PC-9 (cell line): ENCODE measurements around the gene ZNF652. TPM values are rescaled to one million over a fixed set of nuclear protein-coding genes. Genes with fewer than 3 reads are reported as not detected.

Experiments
- BruUV-seq: library from RNA; stranded (reverse); fragments of 400-500 nt; replicated peaks from 2 replicates; lab custom pipeline; 2021; lab: Mats Ljungman, UMichigan
- CTCF ChIA-PET: fragments of 300-600 bp; sonication (Branson Sonifier 250); formaldehyde crosslinking; loops from one replicate; lab custom pipeline; 2022; ENCODE audit warnings: antibody characterized with exemption; lab: Charles Lee
- POLR2A ChIA-PET: fragments of 300-600 bp; sonication (Branson Sonifier 250); formaldehyde crosslinking; loops from one replicate; lab custom pipeline; 2022; ENCODE audit warnings: antibody characterized with exemption; ENCODE audit not compliant: unreplicated experiment; lab: Charles Lee
- DNase-seq, 2 experiments: peaks; one replicate each; pipeline versions ENCODE4 v3.0.0 to v3.0.0-alpha.2; 2015 to 2022; ENCODE audit warnings: mixed read lengths in 1 of 2
- H2AFZ ChIP-seq: fragments of 200-600 bp; sonication (generic); 2 replicates; pipeline ENCODE4 v1.8.1; 2017; ENCODE audit warnings: antibody characterized with exemption
- H3F3A ChIP-seq: fragments of 200-600 bp; sonication (generic); 2 replicates; pipeline ENCODE4 v1.8.1; 2017; ENCODE audit warnings: antibody characterized with exemption, mild to moderate bottlenecking, low read depth; ENCODE audit not compliant: insufficient read depth
- H3K27ac ChIP-seq: fragments of 200-600 bp; sonication (generic); 2 replicates; pipeline ENCODE4 v1.6.1; 2016; ENCODE audit warnings: mixed run types
- H3K27me3 ChIP-seq: fragments of 200-600 bp; sonication (generic); 2 replicates; pipeline ENCODE4 v1.6.1; 2016; ENCODE audit warnings: low read depth, mixed run types; ENCODE audit not compliant: insufficient read depth
- H3K36me3 ChIP-seq: fragments of 200-600 bp; sonication (generic); 2 replicates; pipeline ENCODE4 v1.6.1; 2016; ENCODE audit warnings: low read depth, mixed run types
- H3K4me1 ChIP-seq: fragments of 200-600 bp; sonication (generic); replicated peaks from 2 replicates; pipeline ENCODE4 v1.6.1; 2016; ENCODE audit warnings: mixed run types; ENCODE audit not compliant: insufficient read depth
- H3K4me2 ChIP-seq: fragments of 200-600 bp; sonication (generic); 2 replicates; pipeline ENCODE4 v1.6.1; 2017; ENCODE audit warnings: mixed run types
- H3K4me3 ChIP-seq: fragments of 200-600 bp; sonication (generic); 2 replicates; pipeline ENCODE4 v1.6.1; 2016; ENCODE audit warnings: mixed run types
- H3K79me2 ChIP-seq: fragments of 200-600 bp; sonication (generic); 2 replicates; pipeline ENCODE4 v1.6.1; 2017; ENCODE audit warnings: low read depth, mixed run types
- H3K9me2 ChIP-seq: fragments of 200-600 bp; sonication (generic); 2 replicates; pipeline ENCODE4 v1.8.1; 2017; ENCODE audit warnings: mild to moderate bottlenecking; ENCODE audit not compliant: insufficient read depth
- H3K9me3 ChIP-seq: fragments of 200-600 bp; sonication (generic); 2 replicates; pipeline ENCODE4 v1.8.1; 2016; ENCODE audit warnings: low read depth; ENCODE audit not compliant: insufficient read depth
- H4K20me1 ChIP-seq: fragments of 200-600 bp; sonication (generic); 2 replicates; pipeline ENCODE4 v1.8.1; 2017; ENCODE audit not compliant: insufficient read depth
- EZH2 ChIP-seq: fragments of 200-600 bp; sonication (generic); IDR thresholded peaks from 2 replicates; pipeline ENCODE4 v1.8.0; 2017; ENCODE audit warnings: antibody characterized with exemption, low read depth
- intact Hi-C: fragments of 100-400 bp; cut with micrococcal nuclease; formaldehyde crosslinking; loops from one replicate; pipeline ENCODE4 v1.10.0; 2022; ENCODE audit not compliant: unreplicated experiment
- total RNA-seq: library from RNA; stranded (reverse); gene quantifications from 2 replicates; pipeline ENCODE4 v1.2.3, GENCODE V29; 2021
- TF ChIP-seq, protein P1 (sequence below): fragments of 200-600 bp; sonication (generic); conservative IDR thresholded peaks from 2 replicates; pipeline ENCODE4 v1.6.1; 2017; ENCODE audit warnings: mixed run types, antibody characterized with exemption, mild to moderate bottlenecking, moderate library complexity

Gene ZNF652
- total RNA-seq, 1 experiment from 2014 or later: 49.8 TPM

DNA sequence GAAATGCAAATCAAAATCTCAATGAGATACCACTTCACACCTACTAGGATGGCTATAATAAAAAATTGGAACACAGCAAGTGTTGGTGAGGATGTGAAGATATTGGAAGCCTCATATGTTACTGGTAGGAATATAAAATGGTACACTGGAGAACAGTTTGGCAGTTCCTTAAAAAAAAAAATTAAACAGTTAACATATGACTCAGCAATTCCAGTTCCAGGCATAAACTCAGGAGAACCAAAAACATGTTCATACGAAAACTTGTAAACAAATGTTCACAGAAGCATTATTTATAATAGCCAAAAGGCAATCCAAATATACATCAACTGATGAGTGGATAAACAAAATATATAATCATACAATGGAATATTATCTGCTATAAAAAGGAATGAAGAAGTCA is 28.2 kb downstream of the ZNF652 start:
- H3K9me2 ChIP-seq: no peaks in the 10 kb centered on the region
- no peak overlapping the region for H3K27ac ChIP-seq
- no peak overlapping the region for H3K4me2 ChIP-seq
- H3K4me1 ChIP-seq: 0 out of 2 replicates have a peak, but pooled peaks cover 4% of the 10 kb centered on the region
- TF ChIP-seq, protein P1, sequence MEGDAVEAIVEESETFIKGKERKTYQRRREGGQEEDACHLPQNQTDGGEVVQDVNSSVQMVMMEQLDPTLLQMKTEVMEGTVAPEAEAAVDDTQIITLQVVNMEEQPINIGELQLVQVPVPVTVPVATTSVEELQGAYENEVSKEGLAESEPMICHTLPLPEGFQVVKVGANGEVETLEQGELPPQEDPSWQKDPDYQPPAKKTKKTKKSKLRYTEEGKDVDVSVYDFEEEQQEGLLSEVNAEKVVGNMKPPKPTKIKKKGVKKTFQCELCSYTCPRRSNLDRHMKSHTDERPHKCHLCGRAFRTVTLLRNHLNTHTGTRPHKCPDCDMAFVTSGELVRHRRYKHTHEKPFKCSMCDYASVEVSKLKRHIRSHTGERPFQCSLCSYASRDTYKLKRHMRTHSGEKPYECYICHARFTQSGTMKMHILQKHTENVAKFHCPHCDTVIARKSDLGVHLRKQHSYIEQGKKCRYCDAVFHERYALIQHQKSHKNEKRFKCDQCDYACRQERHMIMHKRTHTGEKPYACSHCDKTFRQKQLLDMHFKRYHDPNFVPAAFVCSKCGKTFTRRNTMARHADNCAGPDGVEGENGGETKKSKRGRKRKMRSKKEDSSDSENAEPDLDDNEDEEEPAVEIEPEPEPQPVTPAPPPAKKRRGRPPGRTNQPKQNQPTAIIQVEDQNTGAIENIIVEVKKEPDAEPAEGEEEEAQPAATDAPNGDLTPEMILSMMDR: no peak
- TF ChIP-seq EZH2: no peak
- peaks cover 66% of the 10 kb centered on the region for H3K79me2 ChIP-seq
- no peaks in the 10 kb centered on the region; the same call in 1 of the 2 replicates for H3F3A ChIP-seq
- no peak for DNase-seq
- no peak overlapping the region for H3K4me3 ChIP-seq
- CTCF ChIA-PET: no interaction called here
- no peaks in the 10 kb centered on the region for H3K9me3 ChIP-seq
- intact Hi-C loops: no loop called here
- H2AFZ ChIP-seq: no peak overlapping the region
- no peaks in the 10 kb centered on the region for H3K36me3 ChIP-seq
- no peaks in the 10 kb centered on the region for H3K27me3 ChIP-seq
- BruUV-seq: no TSS peak
- H4K20me1 ChIP-seq: peaks cover 6% of the 10 kb centered on the region
- POLR2A ChIA-PET: no interaction called here

DNA sequence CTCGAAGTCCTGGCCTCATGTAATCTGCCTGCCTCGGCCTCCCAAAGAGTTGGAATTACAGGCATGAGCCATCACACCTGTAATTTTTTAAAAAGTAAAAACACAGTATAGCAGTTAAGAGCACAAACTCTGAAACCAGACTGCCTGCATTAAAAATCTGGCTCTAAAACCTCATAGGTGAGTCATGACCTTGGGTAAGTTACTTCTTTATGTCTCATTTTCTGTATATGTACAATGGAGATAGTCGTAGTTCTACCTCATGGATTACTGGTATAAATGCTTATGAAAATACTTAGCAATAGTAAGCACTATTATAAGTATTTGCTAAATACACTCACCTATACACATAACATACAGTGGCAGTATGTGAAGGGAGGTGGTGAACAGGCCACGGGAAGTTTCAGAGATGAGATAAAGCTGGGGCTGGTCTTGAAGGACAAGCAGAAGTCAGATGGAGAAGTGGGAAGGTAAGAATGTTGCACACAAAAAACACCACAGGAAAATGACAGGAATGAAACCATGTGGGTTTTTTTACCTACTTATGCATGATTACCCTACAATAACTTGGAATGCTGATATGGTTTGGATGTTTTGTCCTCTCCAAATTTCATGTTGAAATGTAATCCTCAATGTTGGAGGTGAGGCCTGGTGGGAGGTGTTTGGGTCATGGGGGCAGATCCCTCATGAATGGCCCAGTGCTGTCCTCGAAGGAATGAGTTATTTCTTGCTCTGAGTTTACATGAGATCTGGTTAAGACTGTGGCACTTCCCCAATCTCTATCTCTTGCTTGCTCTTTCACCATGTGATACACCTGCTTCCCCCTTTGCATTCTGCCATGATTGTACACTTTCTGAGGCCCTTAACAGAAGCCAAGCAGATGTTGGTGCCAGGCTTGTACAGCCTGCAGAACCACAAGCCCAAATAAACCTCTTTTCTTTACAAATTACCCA is 33.9 kb downstream of the ZNF652 start:
- TF ChIP-seq, protein P1: no peak
- no peak for TF ChIP-seq EZH2
- Histone ChIP-seq H3K4me2 (no peak overlapping the region), H3K79me2 (peaks cover 54% of the 10 kb centered on the region), H3K27me3 (no peaks in the 10 kb centered on the region), H3K27ac (no peak overlapping the region), H3K9me2 (no peaks in the 10 kb centered on the region), H2AFZ (no peak overlapping the region), H3K4me1 (no peaks in the 10 kb centered on the region), H3K36me3 (no peaks in the 10 kb centered on the region), H3K4me3 (no peak overlapping the region), H3F3A (no peaks in the 10 kb centered on the region; the same call in 1 of the 2 replicates), H4K20me1 (peaks cover 20% of the 10 kb centered on the region; the same call in 1 of the 2 replicates), H3K9me3 (no peaks in the 10 kb centered on the region)
- no peak for DNase-seq
- no TSS peak for BruUV-seq
- ChIA-PET CTCF (no interaction called here), POLR2A (no interaction called here)
- intact Hi-C loops: no loop called here

DNA sequence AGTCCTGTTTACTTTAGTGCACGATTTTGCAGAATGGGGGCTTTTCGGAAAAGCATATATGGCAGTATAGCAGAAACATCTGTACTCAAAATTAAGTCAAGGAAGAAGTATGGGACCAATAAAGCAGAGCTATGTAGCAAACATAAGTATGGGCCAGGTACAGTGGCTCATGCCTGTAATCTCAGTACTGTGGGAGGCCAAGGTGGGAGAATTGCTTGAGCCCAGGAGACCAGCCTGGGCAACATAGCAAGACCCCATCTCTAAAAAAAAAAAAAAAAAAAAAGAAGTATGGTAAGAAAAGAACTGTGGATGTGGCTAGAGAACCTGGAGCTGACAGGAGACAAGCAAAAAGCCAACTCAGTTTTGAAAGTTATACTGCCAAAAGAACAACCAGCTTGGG is 36.1 kb downstream of the ZNF652 start:
- Histone ChIP-seq H3K27ac (no peak overlapping the region), H4K20me1 (peaks cover 20% of the 10 kb centered on the region; the same call in 1 of the 2 replicates), H3K9me2 (no peaks in the 10 kb centered on the region), H3K79me2 (peaks cover 46% of the 10 kb centered on the region), H3F3A (no peaks in the 10 kb centered on the region), H3K36me3 (no peaks in the 10 kb centered on the region), H3K27me3 (no peaks in the 10 kb centered on the region), H2AFZ (no peak overlapping the region), H3K4me1 (no peaks in the 10 kb centered on the region), H3K9me3 (no peaks in the 10 kb centered on the region), H3K4me3 (no peak overlapping the region), H3K4me2 (no peak overlapping the region)
- DNase-seq: no peak
- intact Hi-C loops: no loop called here
- POLR2A ChIA-PET: no interaction called here
- TF ChIP-seq, protein P1: no peak
- no peak for TF ChIP-seq EZH2
- CTCF ChIA-PET: no interaction called here
- no TSS peak for BruUV-seq
